Nephron progenitor cell (in vitro differentiated cells): ENCODE measurements around the gene CYP26A1.

Experiments
- DNase-seq: peaks from one replicate; pipeline ENCODE4 v3.0.0; 2021
- H3K27ac Mint-ChIP-seq: 2 replicates; pipeline ENCODE4 v1.8.0; 2021; ENCODE audit warnings: mild to moderate bottlenecking, moderate library complexity, mixed read lengths
- H3K27me3 Mint-ChIP-seq: 2 replicates; pipeline ENCODE4 v1.8.0; 2021; ENCODE audit warnings: mild to moderate bottlenecking, low read depth, mixed read lengths; ENCODE audit not compliant: poor library complexity
- H3K36me3 Mint-ChIP-seq: 2 replicates; pipeline ENCODE4 v1.8.0; 2021; ENCODE audit warnings: low read depth, mixed read lengths
- H3K4me1 Mint-ChIP-seq: 2 replicates; pipeline ENCODE4 v1.8.0; 2021; ENCODE audit warnings: mixed read lengths
- H3K4me3 Mint-ChIP-seq: 2 replicates; pipeline ENCODE4 v1.8.0; 2021; ENCODE audit warnings: mild to moderate bottlenecking, moderate library complexity, mixed read lengths
- H3K9me3 Mint-ChIP-seq: 2 replicates; pipeline ENCODE4 v1.8.0; 2021; ENCODE audit warnings: mild to moderate bottlenecking, moderate library complexity, mixed read lengths
- CTCF ChIP-seq: fragments of 200-600 bp; sonication (generic); IDR thresholded peaks from 2 replicates; pipeline ENCODE4 v1.5.0; 2021; ENCODE audit warnings: antibody characterized with exemption

The CYP26A1 gene

GRCh38 chr10:93081318-93081717 lies 7.6 kb downstream of the CYP26A1 start:
- no peaks in the 10 kb centered on the region for H3K36me3 Mint-ChIP-seq
- no peaks in the 10 kb centered on the region for H3K9me3 Mint-ChIP-seq
- H3K4me1 Mint-ChIP-seq: peaks cover 46% of the 10 kb centered on the region
- peaks cover 30% of the 10 kb centered on the region for H3K27me3 Mint-ChIP-seq
- TF ChIP-seq CTCF: no peak
- no peak for DNase-seq
- H3K27ac Mint-ChIP-seq: no peak overlapping the region
- no peak overlapping the region for H3K4me3 Mint-ChIP-seq

GRCh38 chr10:93081834-93082233 lies 8.1 kb downstream of the CYP26A1 start:
- Mint-ChIP-seq H3K4me3 (no peak overlapping the region), H3K36me3 (no peaks in the 10 kb centered on the region), H3K27me3 (peaks cover 25% of the 10 kb centered on the region), H3K4me1 (peaks cover 41% of the 10 kb centered on the region), H3K27ac (no peak overlapping the region), H3K9me3 (no peaks in the 10 kb centered on the region)
- TF ChIP-seq CTCF: no peak
- DNase-seq: no peak

GRCh38 chr10:93083743-93084539 lies 10.2 kb downstream of the CYP26A1 start:
- no peak for DNase-seq
- Mint-ChIP-seq H3K9me3 (peaks cover 3% of the 10 kb centered on the region), H3K27ac (no peak overlapping the region), H3K36me3 (peaks cover 4% of the 10 kb centered on the region), H3K4me1 (peaks cover 37% of the 10 kb centered on the region), H3K27me3 (peaks cover 29% of the 10 kb centered on the region), H3K4me3 (no peak overlapping the region)
- TF ChIP-seq CTCF: no peak

- DNase-seq: no peak
- H3K4me1 Mint-ChIP-seq: peaks cover 25% of the 10 kb centered on the region
- H3K27me3 Mint-ChIP-seq: peaks cover 21% of the 10 kb centered on the region
- no peak overlapping the region for H3K4me3 Mint-ChIP-seq
- H3K36me3 Mint-ChIP-seq: peaks cover 4% of the 10 kb centered on the region
- TF ChIP-seq CTCF: no peak
- peaks cover 3% of the 10 kb centered on the region for H3K9me3 Mint-ChIP-seq
- H3K27ac Mint-ChIP-seq: no peak overlapping the region
These were observed 11.7 kb downstream of the CYP26A1 start for GRCh38 chr10:93085272-93085859.

GRCh38 chr10:93086289-93086688 lies 12.6 kb downstream of the CYP26A1 start:
- no peak for TF ChIP-seq CTCF
- Mint-ChIP-seq H3K27ac (no peak overlapping the region), H3K4me1 (peaks cover 15% of the 10 kb centered on the region), H3K27me3 (peaks cover 20% of the 10 kb centered on the region), H3K4me3 (no peak overlapping the region), H3K36me3 (peaks cover 4% of the 10 kb centered on the region), H3K9me3 (peaks cover 3% of the 10 kb centered on the region)
- no peak for DNase-seq

GRCh38 chr10:93087846-93088245 lies 14.2 kb downstream of the CYP26A1 start:
- TF ChIP-seq CTCF: no peak
- no peak overlapping the region for H3K4me3 Mint-ChIP-seq
- H3K9me3 Mint-ChIP-seq: peaks cover 3% of the 10 kb centered on the region

More at GRCh38 chr10:93087846-93088245, 14.2 kb downstream of the CYP26A1 start:
- no peak overlapping the region for H3K27ac Mint-ChIP-seq
- H3K36me3 Mint-ChIP-seq: peaks cover 4% of the 10 kb centered on the region
- DNase-seq: no peak
- H3K4me1 Mint-ChIP-seq: peaks cover 7% of the 10 kb centered on the region
- peaks cover 19% of the 10 kb centered on the region for H3K27me3 Mint-ChIP-seq
